GM18511 (cell line): ENCODE measurements around the gene HSD17B13.

Experiments used
- ATAC-seq: cut with Tn5 transposase; IDR thresholded peaks from one replicate; pipeline ENCODE4 v1.9.1; 2021; ENCODE audit warnings: mild to moderate bottlenecking, moderate library complexity; ENCODE audit not compliant: unreplicated experiment

HSD17B13 gene

GRCh38 chr4:87270825-87271224 is 51.9 kb downstream of the HSD17B13 start:
- no peak for ATAC-seq

GRCh38 chr4:87270144-87270543 is 52.5 kb downstream of the HSD17B13 start:
- no peak for ATAC-seq

GRCh38 chr4:87268411-87268810 is 54.3 kb downstream of the HSD17B13 start:
- no peak for ATAC-seq

GRCh38 chr4:87266986-87267385 is 55.7 kb downstream of the HSD17B13 start:
- no peak for ATAC-seq

GRCh38 chr4:87262886-87263285 is 59.8 kb downstream of the HSD17B13 start:
- ATAC-seq, result no peak

- no peak for ATAC-seq
Observed at GRCh38 chr4:87260477-87260876, 62.2 kb downstream of the HSD17B13 start.

GRCh38 chr4:87258677-87259076 is 64.0 kb downstream of the HSD17B13 start:
- ATAC-seq, result no peak

GRCh38 chr4:87257523-87257922 is 65.2 kb downstream of the HSD17B13 start:
- no peak for ATAC-seq

GRCh38 chr4:87255755-87256154 is 66.9 kb downstream of the HSD17B13 start:
- ATAC-seq, result no peak
